Ammon's horn (tissue), 1 donor: ENCODE results near the gene ARHGEF10L.
A peak's percentile ranks its signal among the peaks of the same experiment; 100 is the strongest.

Experiments used
- DNase-seq: peaks from one replicate; pipeline ENCODE4 v3.0.0-alpha.2; 2016; ENCODE audit warnings: low spot score

Gene ARHGEF10L

GRCh38 chr1:17567582-17567981 is 28.1 kb downstream of the ARHGEF10L start:
- no peak for DNase-seq

- DNase-seq: no peak
These were observed 28.8 kb downstream of the ARHGEF10L start for GRCh38 chr1:17568014-17568900.

- peak; percentile 83 for DNase-seq
These were observed 30.0 kb downstream of the ARHGEF10L start for GRCh38 chr1:17569200-17570139.

GRCh38 chr1:17570228-17570627 is 30.7 kb downstream of the ARHGEF10L start:
- no peak for DNase-seq

GRCh38 chr1:17572264-17572985 is 32.9 kb downstream of the ARHGEF10L start:
- no peak for DNase-seq

GRCh38 chr1:17573518-17574041 is 34.1 kb downstream of the ARHGEF10L start:
- peak; percentile 73 for DNase-seq

GRCh38 chr1:17574516-17574915 is 35.0 kb downstream of the ARHGEF10L start:
- DNase-seq: no peak

- no peak for DNase-seq
These were observed 36.5 kb downstream of the ARHGEF10L start for GRCh38 chr1:17575797-17576518.

GRCh38 chr1:17576519-17576853 is 37.0 kb downstream of the ARHGEF10L start:
- DNase-seq: no peak

GRCh38 chr1:17577907-17578297 is 38.4 kb downstream of the ARHGEF10L start:
- DNase-seq: no peak

GRCh38 chr1:17579951-17580939 is 40.7 kb downstream of the ARHGEF10L start:
- no peak for DNase-seq

GRCh38 chr1:17581389-17582123 is 42.1 kb downstream of the ARHGEF10L start:
- DNase-seq: no peak

- DNase-seq: no peak
These were observed 42.8 kb downstream of the ARHGEF10L start for GRCh38 chr1:17582124-17582774.

GRCh38 chr1:17584539-17584938 is 45.0 kb downstream of the ARHGEF10L start:
- DNase-seq: no peak

- no peak for DNase-seq
These were observed 45.9 kb downstream of the ARHGEF10L start for GRCh38 chr1:17585266-17585987.

GRCh38 chr1:17586172-17586964 is 46.9 kb downstream of the ARHGEF10L start:
- no peak for DNase-seq

- DNase-seq: no peak
These were observed 48.2 kb downstream of the ARHGEF10L start for GRCh38 chr1:17587693-17588047.
